HepG2 (cell line): ENCODE results near the gene ATP8A2. TPM values are rescaled to one million over a fixed set of nuclear protein-coding genes. Genes with fewer than 3 reads are reported as not detected.

Experiments used
- ATAC-seq: fragments of 200-7000 bp; cut with Tn5 transposase; 3 replicates; pipeline ENCODE4 v1.9.1; 2020; ENCODE audit warnings: mild to moderate bottlenecking, moderate library complexity
- BruUV-seq: library from RNA; stranded (reverse); fragments of 400-500 nt; replicated peaks from 2 replicates; lab custom pipeline; 2021; lab: Mats Ljungman, UMichigan
- CTCF ChIA-PET: fragments of 300-600 bp; formaldehyde crosslinking; extraction: SDS; loops from one replicate; lab custom pipeline; 2021; ENCODE audit warnings: low total read pairs, inconsistent platforms, low intra/inter-chr PET ratio; lab: Yijun Ruan, JAX
- POLR2A ChIA-PET: fragments of 350-600 bp; sonication (Branson Sonifier 250); formaldehyde crosslinking; loops from one replicate; lab custom pipeline; 2020; ENCODE audit warnings: antibody characterized with exemption, inconsistent platforms; lab: Yijun Ruan, JAX
- DNase-seq: peaks from one replicate; pipeline ENCODE4 v3.0.0-alpha.2; 2015; ENCODE audit warnings: low spot score
- FAIRE-seq: peaks from 3 replicates; lab custom pipeline; 2011; peaks lifted over from hg19 to GRCh38; lab: Jason Lieb, UNC
- H2AFZ ChIP-seq: one replicate; pipeline ENCODE4 v1.6.1; 2011; ENCODE audit warnings: low read length, inconsistent platforms
- H3K27ac ChIP-seq: fragments of 300-600 bp; 3 replicates; pipeline ENCODE4 v1.8.0; 2011; ENCODE audit warnings: mixed run types, mild to moderate bottlenecking, mixed read lengths, low read length, inconsistent platforms; ENCODE audit not compliant: insufficient read depth; ENCODE audit errors: extremely low read length
- H3K27me3 ChIP-seq, 2 experiments: fragments of 200-600 bp in 1 of 2; 2 replicates in 1 of 2; 3 replicates in 1 of 2; pipeline versions ENCODE4 v1.6.0 to v1.8.0; 2011; ENCODE audit warnings: low read length in 2 of 2, mild to moderate bottlenecking in 2 of 2, moderate library complexity in 2 of 2, inconsistent platforms in 1 of 2; ENCODE audit not compliant: insufficient read depth in 2 of 2, control insufficient read depth in 1 of 2
- H3K36me3 ChIP-seq, 2 experiments: fragments of 200-600 bp in 1 of 2; replicated peaks in 1 of 2; 2 replicates in 1 of 2; 3 replicates in 1 of 2; pipeline versions ENCODE4 v1.5.1 to v1.8.0; 2011; ENCODE audit warnings: low read length in 2 of 2, inconsistent platforms in 1 of 2; ENCODE audit not compliant: insufficient read depth in 2 of 2, control insufficient read depth in 1 of 2
- H3K4me1 ChIP-seq: 2 replicates; pipeline ENCODE4 v1.5.1; 2012; ENCODE audit warnings: low read length, inconsistent platforms; ENCODE audit not compliant: insufficient read depth
- H3K4me2 ChIP-seq: 2 replicates; pipeline ENCODE4 v1.6.0; 2011; ENCODE audit warnings: low read depth, low read length, inconsistent platforms
- H3K4me3 ChIP-seq, 3 experiments: fragments of 200-600 bp in 1 of 3; sonication (generic), shearing (Covaris generic) in 1 of 3; replicated peaks in 1 of 3; 2 replicates each; pipeline ENCODE4 v1.5.1; 2011 to 2016; ENCODE audit warnings: low read length in 3 of 3, inconsistent platforms in 2 of 3, low read depth in 2 of 3, mild to moderate bottlenecking in 2 of 3, control low read depth in 1 of 3, mixed read lengths in 1 of 3; ENCODE audit not compliant: insufficient read depth in 1 of 3
- H3K79me2 ChIP-seq: one replicate; pipeline ENCODE4 v1.6.1; 2011; ENCODE audit warnings: low read length, inconsistent platforms; ENCODE audit not compliant: insufficient read depth
- H3K9ac ChIP-seq: 2 replicates; pipeline ENCODE4 v1.6.0; 2011; ENCODE audit warnings: mild to moderate bottlenecking, low read depth, low read length, inconsistent platforms; ENCODE audit not compliant: insufficient read depth
- H3K9me3 ChIP-seq: 2 replicates; pipeline ENCODE4 v1.5.1; 2012; ENCODE audit warnings: mild to moderate bottlenecking, low read length
- H4K20me1 ChIP-seq: 2 replicates; pipeline ENCODE4 v1.6.0; 2011; ENCODE audit warnings: inconsistent platforms, mild to moderate bottlenecking, low read length, moderate library complexity; ENCODE audit not compliant: insufficient read depth
- ARNT ChIP-seq: fragments of 450-650 bp; IDR thresholded peaks from 2 replicates; pipeline ENCODE4 v1.6.1; 2017
- BCL3 ChIP-seq: sonication (generic); formaldehyde crosslinking; IDR thresholded peaks from 2 replicates; pipeline ENCODE4 v1.5.1; 2020; ENCODE audit warnings: mild to moderate bottlenecking, missing genetic modification reagents, moderate library complexity
- MTERF4 ChIP-seq: sonication (generic); formaldehyde crosslinking; IDR thresholded peaks from 2 replicates; pipeline ENCODE4 v1.8.0; 2023; ENCODE audit warnings: mild to moderate bottlenecking, missing genetic modification reagents
- NKX3-1 ChIP-seq: sonication (generic); formaldehyde crosslinking; IDR thresholded peaks from 2 replicates; pipeline ENCODE4 v1.5.0; 2020; ENCODE audit warnings: missing genetic modification reagents
- POLR2G ChIP-seq: fragments of 200-400 bp; formaldehyde crosslinking; IDR thresholded peaks from 2 replicates; pipeline ENCODE4 v1.6.1; 2018; ENCODE audit warnings: mild to moderate bottlenecking, low read depth, low read length, moderate library complexity
- ZNF318 ChIP-seq: sonication (generic); formaldehyde crosslinking; IDR thresholded peaks from 2 replicates; pipeline ENCODE4 v1.4.0; 2020; ENCODE audit warnings: mild to moderate bottlenecking, missing genetic modification reagents
- ZNF512B ChIP-seq: sonication (generic); formaldehyde crosslinking; IDR thresholded peaks from 2 replicates; pipeline ENCODE4 v1.5.1; 2020; ENCODE audit warnings: missing genetic modification reagents, mild to moderate bottlenecking, borderline replicate concordance
- ZNF597 ChIP-seq: sonication (generic); formaldehyde crosslinking; IDR thresholded peaks from 2 replicates; pipeline ENCODE4 v1.5.0; 2020; ENCODE audit warnings: missing genetic modification reagents
- ZSCAN12 ChIP-seq: sonication (generic); formaldehyde crosslinking; IDR thresholded peaks from 2 replicates; pipeline ENCODE4 v1.9.0; 2021; ENCODE audit warnings: mild to moderate bottlenecking, missing genetic modification reagents
- WGBS: methylation state at CpG from one replicate; pipeline ENCODE4 v1.1.6; 2017; ENCODE audit warnings: low lambda C conversion rate; 5-methylcytosine and 5-hydroxymethylcytosine counted together
- in situ Hi-C: cut with HindIII; loops from 2 replicates; pipeline ENCODE4 v1.10.0; 2017; ENCODE audit warnings: low pct_unique_long_range_greater_than_20kb; ENCODE audit not compliant: extremely low pct_ligation_motif_present
- intact Hi-C: fragments of 100-400 bp; cut with micrococcal nuclease; formaldehyde crosslinking; loops from one replicate; pipeline ENCODE4 v1.10.0; 2022; ENCODE audit not compliant: unreplicated experiment
- polyA plus RNA-seq, 8 experiments: library from polyadenylated mRNA; depleted of rRNA in 3 of 8; stranded (reverse) in 7 of 8; unstranded in 1 of 8; fragments of >200 nt; fragmentation: Illumina TruSeq in 4 of 8; extraction: Trizol in 4 of 8; gene quantifications; 2 replicates each; pipeline versions ENCODE4 v1.2.1 to v1.2.3, GENCODE V29; 2011 to 2016; ENCODE audit warnings: low read depth in 4 of 8, missing spikeins in 1 of 8, mixed read lengths in 1 of 8; ENCODE audit not compliant: insufficient read depth in 1 of 8
- total RNA-seq, 5 experiments: library from RNA; depleted of rRNA; stranded (reverse); fragments of >200 nt; fragmentation: Illumina TruSeq; extraction: Trizol; gene quantifications; 2 replicates each; pipeline ENCODE4 v1.2.3, GENCODE V29; 2016; ENCODE audit warnings: low read depth in 1 of 5

ATP8A2 gene
- total and polyA plus RNA-seq, 2 of the 13 experiments (the other 11 are each of a cell fraction or from before 2014, with no cell fraction given) = 0.09 TPM; not detected in 1

GRCh38 chr13:25455146-25455545, 83.4 kb downstream of the ATP8A2 start:
- BruUV-seq = no TSS peak

More at GRCh38 chr13:25455146-25455545, 83.4 kb downstream of the ATP8A2 start:
- Histone ChIP-seq H3K4me3 (no peak overlapping the region), H2AFZ (no peak overlapping the region)
- CTCF ChIA-PET = no interaction called here
- TF ChIP-seq ZNF318 (CRISPR knock-in tag) = no peak
- TF ChIP-seq ZSCAN12 (CRISPR knock-in tag) = no peak
- TF ChIP-seq MTERF4 (CRISPR knock-in tag) = no peak
- no peak for TF ChIP-seq BCL3 (CRISPR knock-in tag)
- no peak for TF ChIP-seq POLR2G
- no peak for TF ChIP-seq ZNF597 (CRISPR knock-in tag)
- TF ChIP-seq NKX3-1 = no peak
- no peak for TF ChIP-seq ARNT
- TF ChIP-seq ZNF512B (CRISPR knock-in tag) = no peak
- TF ChIP-seq, all 625 proteins: peak for 0
- DNase-seq (no peak), FAIRE-seq (no peak), ATAC-seq (no peak)
- no peaks in the 10 kb centered on the region for H3K4me1 ChIP-seq
- POLR2A ChIA-PET = no interaction called here
- H3K79me2 ChIP-seq = no peaks in the 10 kb centered on the region
- no peak overlapping the region for H3K4me2 ChIP-seq
- H3K9ac ChIP-seq = no peak overlapping the region
- H3K9me3 ChIP-seq = no peaks in the 10 kb centered on the region
- H4K20me1 ChIP-seq = no peaks in the 10 kb centered on the region
- no peaks in the 10 kb centered on the region for H3K36me3 ChIP-seq
- peaks cover 0 to 13% of the 10 kb centered on the region in 2 experiments; a peak in 2 of 5 replicates for H3K27me3 ChIP-seq
- H3K27ac ChIP-seq = no peak overlapping the region
- WGBS = 34% methylated on average over 3 of the region's 3 CpGs
- intact Hi-C loops (no loop called here), in situ Hi-C loops (no loop called here)
